ENCODE data around the gene JAZF1. TPM values are rescaled to one million over a fixed set of nuclear protein-coding genes. Genes with fewer than 3 reads are reported as not detected.
"Not testable (repeated sequence)": the region's sequence is repeated elsewhere in the genome, so short reads cannot be mapped to it uniquely, and the experiment has no call there.

The JAZF1 gene
- total and polyA plus RNA-seq, 10 of the 15 experiments (the other 5 are each of a cell fraction or from before 2014, with no cell fraction given), result 0.04 to 0.82 (median 0.15) TPM; not detected in 3

DNA sequence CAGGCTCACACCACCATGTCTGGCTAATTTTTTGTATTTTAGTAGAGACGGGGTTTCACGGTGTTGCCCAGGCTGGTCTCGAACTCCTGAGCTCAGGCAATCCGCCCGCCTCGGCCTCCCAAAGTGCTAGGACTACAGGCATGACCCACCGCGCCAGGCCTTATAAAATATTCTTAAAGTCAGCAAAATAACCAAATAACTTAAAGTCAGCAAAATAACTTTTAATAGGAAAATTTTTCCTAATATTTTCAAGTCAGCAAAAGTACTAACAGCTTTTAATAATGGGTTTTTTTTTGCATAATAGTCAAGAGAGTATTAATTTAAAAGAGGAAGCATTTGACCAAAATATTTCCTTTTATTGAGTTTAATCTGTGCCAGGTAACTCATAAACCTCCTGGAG, 258.2 kb downstream of the JAZF1 start:
- H3K27ac ChIP-seq (ENCODE audit: control insufficient read depth, insufficient read depth); H4K20me1 ChIP-seq (ENCODE audit: control insufficient read depth, insufficient read depth); POLR2A ChIA-PET: not testable (repeated sequence)

DNA sequence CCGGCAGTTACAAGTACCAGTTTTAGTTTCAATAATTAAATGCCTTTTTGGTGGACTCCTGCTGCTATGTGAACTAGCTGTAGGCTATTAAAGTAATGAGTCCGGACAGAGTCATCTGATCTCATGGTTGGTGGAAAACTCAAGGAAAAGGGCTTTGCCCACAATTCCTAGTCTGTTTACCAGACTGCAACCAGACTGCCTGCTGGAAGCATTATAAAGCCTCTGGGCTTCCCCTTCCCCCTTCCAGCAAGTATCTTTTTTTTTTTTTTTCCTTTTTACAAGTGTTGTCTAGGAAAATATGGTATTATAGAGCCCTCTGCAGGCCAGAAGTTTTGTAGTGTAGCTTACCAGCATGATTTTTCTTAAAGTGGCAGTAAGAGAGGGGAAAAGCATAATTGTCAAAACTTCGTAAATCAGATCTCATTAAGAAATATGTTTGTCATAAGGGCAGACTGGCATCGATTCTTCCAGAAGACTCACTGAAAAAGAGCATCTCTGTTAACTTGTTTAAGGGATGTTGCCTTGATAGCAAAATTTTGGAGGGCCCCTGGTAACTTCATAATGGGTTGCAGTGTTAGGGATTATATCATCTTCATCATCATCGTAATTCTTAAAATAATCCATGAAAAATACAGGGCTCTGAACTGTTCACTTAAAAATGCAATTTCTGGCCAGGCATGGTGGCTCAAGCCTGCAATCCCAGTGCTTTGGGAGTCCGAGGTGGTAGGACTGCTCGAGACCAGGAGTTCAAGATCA, 259.3 kb downstream of the JAZF1 start:
- Histone ChIP-seq H4K20me1 (ENCODE audit: control insufficient read depth, insufficient read depth) (no peaks in the 10 kb centered on the region), H3K27me3 (replicated peaks in 1 of 2; ENCODE audit: control insufficient read depth in 2 of 2, insufficient read depth in 2 of 2, low read length in 1 of 2) (no peaks in the 10 kb centered on the region), H3K79me2 (ENCODE audit: control insufficient read depth, insufficient read depth, low read length) (no peaks in the 10 kb centered on the region), H3K9me3 (replicated peaks; ENCODE audit: control insufficient read depth, insufficient read depth, low read length) (no peaks in the 10 kb centered on the region), H3K4me1 (ENCODE audit: control insufficient read depth, insufficient read depth, low read length) (peaks cover 7% of the 10 kb centered on the region), H3K36me3 (ENCODE audit: control insufficient read depth in 2 of 2, insufficient read depth in 2 of 2, low read length in 1 of 2) (no peaks in the 10 kb centered on the region), H3K27ac (ENCODE audit: control insufficient read depth, insufficient read depth) (no peak overlapping the region), H3K4me2 (ENCODE audit: control insufficient read depth, insufficient read depth) (peak overlapping the region; percentile 78), H2AFZ (ENCODE audit: control insufficient read depth, low read depth, low read length) (no peak overlapping the region; the same call in 1 of the 2 replicates), H3K9ac (ENCODE audit: control insufficient read depth, insufficient read depth, low read length) (no peak overlapping the region), H3K4me3 (no peak overlapping the region)
- BruUV-seq (replicated peaks), result no TSS peak
- ChIA-PET RAD21 (ENCODE audit: unreplicated experiment) (interaction anchor here (0.7 to 5.0 kb wide), 17 partner anchors 15 to 1553 kb away, joined by 3 to 70 read pairs (median 4); no protein-coding TSS in a partner anchor), SMC1A (ENCODE audit: uncharacterized antibody, unreplicated experiment) (interaction anchor here (0.5 to 5.0 kb wide), 30 partner anchors 11 to 1239 kb away, joined by 3 to 47 read pairs (median 3); no protein-coding TSS in a partner anchor), CTCF (interaction anchor here (0.6 to 5.0 kb wide), 36 partner anchors 8 to 1551 kb away, joined by 3 to 93 read pairs (median 4); no protein-coding TSS in a partner anchor), POLR2A (interaction anchor here (0.6 kb wide), 1 partner anchor 936 kb away, joined by 3 read pairs; no protein-coding TSS in a partner anchor)
- intact Hi-C loops (cut with micrococcal nuclease; ENCODE audit: unreplicated experiment) (loop anchor here (1.0 to 5.0 kb wide), 4 partner anchors 79 to 725 kb away; no protein-coding TSS in a partner anchor), in situ Hi-C loops (cut with MboI) (loop anchor here (5.0 kb wide), 1 partner anchor 719 kb away; the partner anchor contains the start of gene HOXA13)
- ATAC-seq, result peak; percentile 76
- WGBS (ENCODE audit: insufficient coverage, insufficient replicate concordance, low lambda C conversion rate, missing lambda C conversion rate), result 37% methylated on average over 7 of the region's 7 CpGs
- peak; percentile 48 for DNase-seq (ENCODE audit: low read depth, low spot score)
- FAIRE-seq, result no peak
- TF ChIP-seq ATF7 (IDR thresholded peaks at IDR 0.05; ENCODE audit: low read depth), result 0 out of 2 replicates have a peak, but pooled peaks have one; percentile 20
- TF ChIP-seq, protein P1, sequence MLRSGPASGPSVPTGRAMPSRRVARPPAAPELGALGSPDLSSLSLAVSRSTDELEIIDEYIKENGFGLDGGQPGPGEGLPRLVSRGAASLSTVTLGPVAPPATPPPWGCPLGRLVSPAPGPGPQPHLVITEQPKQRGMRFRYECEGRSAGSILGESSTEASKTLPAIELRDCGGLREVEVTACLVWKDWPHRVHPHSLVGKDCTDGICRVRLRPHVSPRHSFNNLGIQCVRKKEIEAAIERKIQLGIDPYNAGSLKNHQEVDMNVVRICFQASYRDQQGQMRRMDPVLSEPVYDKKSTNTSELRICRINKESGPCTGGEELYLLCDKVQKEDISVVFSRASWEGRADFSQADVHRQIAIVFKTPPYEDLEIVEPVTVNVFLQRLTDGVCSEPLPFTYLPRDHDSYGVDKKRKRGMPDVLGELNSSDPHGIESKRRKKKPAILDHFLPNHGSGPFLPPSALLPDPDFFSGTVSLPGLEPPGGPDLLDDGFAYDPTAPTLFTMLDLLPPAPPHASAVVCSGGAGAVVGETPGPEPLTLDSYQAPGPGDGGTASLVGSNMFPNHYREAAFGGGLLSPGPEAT (IDR thresholded peaks at IDR 0.05; ENCODE audit: low read depth), result peak; percentile 39; the same call in 1 of the 2 replicates
- TF ChIP-seq, protein P2, sequence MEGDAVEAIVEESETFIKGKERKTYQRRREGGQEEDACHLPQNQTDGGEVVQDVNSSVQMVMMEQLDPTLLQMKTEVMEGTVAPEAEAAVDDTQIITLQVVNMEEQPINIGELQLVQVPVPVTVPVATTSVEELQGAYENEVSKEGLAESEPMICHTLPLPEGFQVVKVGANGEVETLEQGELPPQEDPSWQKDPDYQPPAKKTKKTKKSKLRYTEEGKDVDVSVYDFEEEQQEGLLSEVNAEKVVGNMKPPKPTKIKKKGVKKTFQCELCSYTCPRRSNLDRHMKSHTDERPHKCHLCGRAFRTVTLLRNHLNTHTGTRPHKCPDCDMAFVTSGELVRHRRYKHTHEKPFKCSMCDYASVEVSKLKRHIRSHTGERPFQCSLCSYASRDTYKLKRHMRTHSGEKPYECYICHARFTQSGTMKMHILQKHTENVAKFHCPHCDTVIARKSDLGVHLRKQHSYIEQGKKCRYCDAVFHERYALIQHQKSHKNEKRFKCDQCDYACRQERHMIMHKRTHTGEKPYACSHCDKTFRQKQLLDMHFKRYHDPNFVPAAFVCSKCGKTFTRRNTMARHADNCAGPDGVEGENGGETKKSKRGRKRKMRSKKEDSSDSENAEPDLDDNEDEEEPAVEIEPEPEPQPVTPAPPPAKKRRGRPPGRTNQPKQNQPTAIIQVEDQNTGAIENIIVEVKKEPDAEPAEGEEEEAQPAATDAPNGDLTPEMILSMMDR (IDR thresholded peaks at IDR 0.05 in 2 of 3, conservative IDR thresholded peaks at IDR 0.05 in 1 of 3; ENCODE audit: control insufficient read depth in 2 of 3, extremely low read depth in 1 of 3, insufficient read depth in 1 of 3, low read depth in 3 of 3, low read length in 3 of 3), result peak; percentile 43 to 71 (median 53); a peak in 5 of 6 replicates
- TF ChIP-seq ZBED1 (IDR thresholded peaks at IDR 0.05; ENCODE audit: borderline replicate concordance), result no peak
- peak; percentile 84 for TF ChIP-seq RAD21 (IDR thresholded peaks at IDR 0.05; ENCODE audit: insufficient read depth, low read depth, low read length)
- TF ChIP-seq BCL11A (IDR thresholded peaks at IDR 0.05; ENCODE audit: low read depth, low read length), result no peak
- no peak for TF ChIP-seq BACH1 (IDR thresholded peaks at IDR 0.05; ENCODE audit: borderline replicate concordance)
- TF ChIP-seq STAT3 (IDR thresholded peaks at IDR 0.05; ENCODE audit: low read depth, low read length), result no peak
- no peak for TF ChIP-seq IKZF1 (conservative IDR thresholded peaks at IDR 0.05)
- TF ChIP-seq ZNF207 (IDR thresholded peaks at IDR 0.05; ENCODE audit: borderline replicate concordance), result no peak

More for the DNA sequence above, 258.2 kb downstream of the JAZF1 start:
- not testable (repeated sequence) for H3K36me3 ChIP-seq (ENCODE audit: control insufficient read depth in 2 of 2, insufficient read depth in 2 of 2, low read length in 1 of 2); H3K4me3 ChIP-seq; H3K4me2 ChIP-seq (ENCODE audit: control insufficient read depth, insufficient read depth); BruUV-seq (replicated peaks); DNase-seq (ENCODE audit: low read depth, low spot score); H2AFZ ChIP-seq (ENCODE audit: control insufficient read depth, low read depth, low read length); H3K9me3 ChIP-seq (replicated peaks; ENCODE audit: control insufficient read depth, insufficient read depth, low read length); H3K27me3 ChIP-seq (replicated peaks in 1 of 2; ENCODE audit: control insufficient read depth in 2 of 2, insufficient read depth in 2 of 2, low read length in 1 of 2); H3K4me1 ChIP-seq (ENCODE audit: control insufficient read depth, insufficient read depth, low read length); H3K9ac ChIP-seq (ENCODE audit: control insufficient read depth, insufficient read depth, low read length); ATAC-seq; H3K79me2 ChIP-seq (ENCODE audit: control insufficient read depth, insufficient read depth, low read length); FAIRE-seq
- 86% methylated on average over 8 of the region's 8 CpGs for WGBS (ENCODE audit: insufficient coverage, insufficient replicate concordance, low lambda C conversion rate, missing lambda C conversion rate)
- SMC1A ChIA-PET (ENCODE audit: uncharacterized antibody, unreplicated experiment), result interaction anchor here (1.6 to 3.0 kb wide), 3 partner anchors 14 to 178 kb away, joined by 3 to 26 read pairs (median 3); no protein-coding TSS in a partner anchor
- CTCF ChIA-PET, result interaction anchor here (0.9 to 3.7 kb wide), 3 partner anchors 149 to 1202 kb away, joined by 3 to 33 read pairs (median 11); no protein-coding TSS in a partner anchor
- RAD21 ChIA-PET (ENCODE audit: unreplicated experiment), result interaction anchor here (0.8 to 1.4 kb wide), 4 partner anchors 98 to 728 kb away, joined by 3 to 4 read pairs (median 3); no protein-coding TSS in a partner anchor
- in situ Hi-C loops (cut with MboI), result loop anchor here (5.0 kb wide), 1 partner anchor 720 kb away; the partner anchor contains the start of gene HOXA13
- intact Hi-C loops (cut with micrococcal nuclease; ENCODE audit: unreplicated experiment), result loop anchor here (2.0 to 5.0 kb wide), 4 partner anchors 80 to 345 kb away; no protein-coding TSS in a partner anchor
